HL-60 (cell line): ENCODE measurements around the gene FAM24B.

Experiments
- CTCF ChIP-seq: IDR thresholded peaks from one replicate; pipeline ENCODE4 v1.5.1; 2011; ENCODE audit warnings: low read length, control low read depth, inconsistent platforms; ENCODE audit not compliant: insufficient read depth
- POLR2AphosphoS5 ChIP-seq: IDR thresholded peaks from 2 replicates; pipeline ENCODE4 v1.6.1; 2012; ENCODE audit warnings: low read depth

DNA sequence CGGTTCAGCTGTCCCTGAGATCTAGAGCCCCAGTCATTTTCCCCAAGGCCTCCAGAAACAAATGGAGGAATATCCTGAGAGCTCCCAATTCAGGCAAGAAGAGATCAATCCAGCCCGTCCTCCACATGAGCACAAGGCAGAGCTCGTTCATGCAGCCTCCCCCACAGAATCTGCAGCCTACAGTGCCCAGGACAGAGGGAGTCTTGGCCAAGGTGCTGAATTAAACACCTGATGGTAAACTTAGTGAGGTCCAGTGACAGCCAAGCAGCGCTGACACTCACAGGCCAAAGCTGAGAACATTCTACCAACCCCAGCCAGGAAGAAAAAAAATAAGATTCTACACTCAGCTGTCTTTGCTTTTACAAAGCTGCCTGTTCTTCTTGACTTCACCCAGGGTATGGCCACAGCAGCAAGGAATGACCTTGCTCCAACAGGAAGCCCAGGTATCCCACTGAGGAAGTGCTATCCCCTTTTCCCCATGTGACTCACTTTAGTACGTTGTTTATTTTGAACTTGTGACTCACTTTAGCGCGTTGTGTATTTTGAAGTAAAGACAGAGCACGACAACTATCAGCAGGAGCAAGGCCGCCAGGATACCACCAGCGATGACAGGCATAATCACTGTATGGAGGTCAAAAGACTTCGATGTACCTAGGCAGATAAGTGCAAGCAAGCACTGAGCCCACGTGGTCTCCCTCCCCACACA lies 29.3 kb downstream of the FAM24B start:
- TF ChIP-seq CTCF = no peak
- no peak for TF ChIP-seq POLR2AphosphoS5
